Body of pancreas (tissue), 4 donors: Measurements from ENCODE around the gene KCNMB1.

Source experiments
- CTCF ChIP-seq, 7 experiments: fragments of 450-650 bp in 4 of 7; fragments of 200-600 bp in 3 of 7; sonication (generic) in 3 of 7; IDR thresholded peaks; one replicate each; pipeline ENCODE4 v1.5.1; 2016 to 2019; ENCODE audit warnings: antibody characterized with exemption in 7 of 7
- POLR2A ChIP-seq, 3 donors: fragments of 450-650 bp; IDR thresholded peaks; one replicate each; pipeline ENCODE4 v1.6.1; 2016; ENCODE audit warnings: antibody characterized with exemption in 3 of 3, mild to moderate bottlenecking in 2 of 3

GRCh38 chr5:170426149-170426767 is 37.1 kb upstream of the KCNMB1 start:
- TF ChIP-seq CTCF (IDR thresholded peaks at IDR 0.05) (no peak), POLR2A (IDR thresholded peaks at IDR 0.05) (no peak)
